Hepatocyte (in vitro differentiated cells): ENCODE results near the gene STK10. TPM values are rescaled to one million over a fixed set of nuclear protein-coding genes. Genes with fewer than 3 reads are reported as not detected.

Source experiments
- DNase-seq: peaks from one replicate; pipeline ENCODE4 v3.0.0-alpha.2; 2016; ENCODE audit warnings: low spot score
- H2AFZ ChIP-seq: fragments of 200-600 bp; sonication (generic); 2 replicates; pipeline ENCODE4 v1.6.0; 2016; ENCODE audit warnings: antibody characterized with exemption, mild to moderate bottlenecking
- H3K27ac ChIP-seq: fragments of 200-600 bp; sonication (generic); 2 replicates; pipeline ENCODE4 v1.5.1; 2016; ENCODE audit warnings: mild to moderate bottlenecking
- H3K27me3 ChIP-seq: fragments of 200-600 bp; sonication (generic); 2 replicates; pipeline ENCODE4 v1.6.1; 2016
- H3K36me3 ChIP-seq: fragments of 200-600 bp; sonication (generic); replicated peaks from 2 replicates; pipeline ENCODE4 v1.5.1; 2016; ENCODE audit warnings: low read depth; ENCODE audit not compliant: insufficient read depth
- H3K4me1 ChIP-seq: fragments of 200-600 bp; sonication (generic); 2 replicates; pipeline ENCODE4 v1.5.1; 2016; ENCODE audit warnings: mild to moderate bottlenecking, moderate library complexity; ENCODE audit not compliant: insufficient read depth
- H3K4me2 ChIP-seq: fragments of 200-600 bp; sonication (generic); 2 replicates; pipeline ENCODE4 v1.6.0; 2016
- H3K4me3 ChIP-seq: fragments of 200-600 bp; sonication (generic); 2 replicates; pipeline ENCODE4 v1.5.1; 2016; ENCODE audit warnings: mild to moderate bottlenecking
- H3K79me2 ChIP-seq: fragments of 200-600 bp; sonication (generic); 2 replicates; pipeline ENCODE4 v1.6.0; 2017; ENCODE audit warnings: mild to moderate bottlenecking
- H3K9me2 ChIP-seq: fragments of 200-600 bp; sonication (generic); replicated peaks from 2 replicates; pipeline ENCODE4 v1.6.0; 2017; ENCODE audit warnings: mild to moderate bottlenecking; ENCODE audit not compliant: insufficient read depth
- H3K9me3 ChIP-seq: fragments of 200-600 bp; sonication (generic); 2 replicates; pipeline ENCODE4 v1.5.1; 2016; ENCODE audit warnings: low read depth, mild to moderate bottlenecking
- H4K20me1 ChIP-seq: fragments of 200-600 bp; sonication (generic); 2 replicates; pipeline ENCODE4 v1.6.0; 2016; ENCODE audit warnings: mild to moderate bottlenecking; ENCODE audit not compliant: insufficient read depth, poor library complexity, severe bottlenecking
- CTCF ChIP-seq: fragments of 200-600 bp; sonication (generic); IDR thresholded peaks from 2 replicates; pipeline ENCODE4 v1.5.1; 2016; ENCODE audit warnings: antibody characterized with exemption, mild to moderate bottlenecking; ENCODE audit not compliant: poor library complexity
- EZH2 ChIP-seq: fragments of 200-600 bp; sonication (generic); IDR thresholded peaks from 2 replicates; pipeline ENCODE4 v1.6.1; 2016; ENCODE audit warnings: antibody characterized with exemption, mild to moderate bottlenecking, borderline replicate concordance
- EZH2phosphoT487 ChIP-seq: fragments of 200-600 bp; sonication (generic); IDR thresholded peaks from one replicate; pipeline ENCODE4 v1.6.1; 2018; ENCODE audit warnings: antibody characterized with exemption, mild to moderate bottlenecking, low read depth, moderate library complexity; ENCODE audit not compliant: unreplicated experiment, severe bottlenecking
- WGBS: methylation state at CpG from one replicate; pipeline ENCODE4 v1.1.6; 2016; ENCODE audit warnings: low lambda C conversion rate; ENCODE audit errors: missing lambda C conversion rate; 5-methylcytosine and 5-hydroxymethylcytosine counted together
- polyA plus RNA-seq: library from polyadenylated mRNA; unstranded; fragments of >200 nt; fragmentation: Nextera tagmentation; extraction: Ambion mirVana; gene quantifications from 2 replicates; pipeline ENCODE4 v1.2.1, GENCODE V29; 2016
- total RNA-seq: library from RNA; depleted of rRNA; stranded (reverse); fragments of >200 nt; gene quantifications from 2 replicates; pipeline ENCODE4 v1.2.3, GENCODE V29; 2014

The STK10 gene
- total and polyA plus RNA-seq, 2 experiments from 2014 or later, result 11.3 to 19.3 TPM

GRCh38 chr5:172038167-172038566 is 149.9 kb downstream of the STK10 start:
- H3K4me1 ChIP-seq, result no peaks in the 10 kb centered on the region
- no peaks in the 10 kb centered on the region for H3K9me2 ChIP-seq
- H3K79me2 ChIP-seq, result no peaks in the 10 kb centered on the region
- DNase-seq, result no peak
- H3K27me3 ChIP-seq, result no peaks in the 10 kb centered on the region
- H3K36me3 ChIP-seq, result no peaks in the 10 kb centered on the region
- H3K4me2 ChIP-seq, result no peak overlapping the region
- no peaks in the 10 kb centered on the region for H3K9me3 ChIP-seq
- no peak overlapping the region for H2AFZ ChIP-seq
- H3K4me3 ChIP-seq, result no peak overlapping the region
- H3K27ac ChIP-seq, result no peak overlapping the region
- no peak for TF ChIP-seq EZH2
- no peaks in the 10 kb centered on the region for H4K20me1 ChIP-seq
- 87% methylated on average over 3 of the region's 3 CpGs for WGBS

DNA sequence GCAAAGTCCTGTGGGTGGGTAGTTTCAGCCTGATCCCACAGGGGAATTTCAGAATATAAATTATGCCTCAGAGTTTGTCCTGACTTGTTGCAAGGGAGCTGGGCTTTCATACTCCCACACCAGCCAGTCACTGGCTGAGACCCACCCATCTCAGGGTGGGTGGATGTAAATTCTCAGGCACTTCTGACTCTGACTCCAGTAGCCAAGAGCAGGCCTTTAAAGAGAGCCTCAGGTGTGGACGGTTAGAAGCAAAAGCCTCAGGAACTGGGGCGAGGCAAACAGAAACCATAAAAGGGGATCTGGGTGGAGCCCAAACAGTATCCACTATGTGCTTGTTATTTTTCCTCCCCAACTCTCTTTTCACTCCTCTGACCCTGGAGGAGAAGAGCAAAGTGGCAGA is 153.0 kb downstream of the STK10 start:
- H4K20me1 ChIP-seq, result no peaks in the 10 kb centered on the region
- no peak overlapping the region for H2AFZ ChIP-seq
- no peaks in the 10 kb centered on the region for H3K9me2 ChIP-seq
- 63% methylated on average over 2 of the region's 2 CpGs for WGBS
- no peaks in the 10 kb centered on the region for H3K4me1 ChIP-seq
- no peaks in the 10 kb centered on the region for H3K9me3 ChIP-seq
- no peak for DNase-seq
- H3K79me2 ChIP-seq, result no peaks in the 10 kb centered on the region
- no peak overlapping the region for H3K27ac ChIP-seq
- no peak overlapping the region for H3K4me3 ChIP-seq
- H3K4me2 ChIP-seq, result no peak overlapping the region
- H3K36me3 ChIP-seq, result no peaks in the 10 kb centered on the region
- no peaks in the 10 kb centered on the region for H3K27me3 ChIP-seq
- TF ChIP-seq EZH2phosphoT487, result no peak
- no peak for TF ChIP-seq CTCF
- TF ChIP-seq EZH2, result no peak

GRCh38 chr5:172031894-172032461 is 156.0 kb downstream of the STK10 start:
- no peak for DNase-seq
- no peaks in the 10 kb centered on the region for H3K9me3 ChIP-seq
- H3K4me3 ChIP-seq, result no peak overlapping the region
- H3K27ac ChIP-seq, result no peak overlapping the region
- no peaks in the 10 kb centered on the region for H3K79me2 ChIP-seq
- H3K4me2 ChIP-seq, result no peak overlapping the region
- no peaks in the 10 kb centered on the region for H3K4me1 ChIP-seq
- TF ChIP-seq EZH2phosphoT487 (no peak), EZH2 (no peak), CTCF (no peak)
- no peaks in the 10 kb centered on the region for H3K27me3 ChIP-seq
- H4K20me1 ChIP-seq, result no peaks in the 10 kb centered on the region
- no peak overlapping the region for H2AFZ ChIP-seq
- 92% methylated on average over 4 of the region's 4 CpGs for WGBS
- H3K9me2 ChIP-seq, result no peaks in the 10 kb centered on the region
- H3K36me3 ChIP-seq, result no peaks in the 10 kb centered on the region

- no peak overlapping the region for H2AFZ ChIP-seq
- no peaks in the 10 kb centered on the region for H3K36me3 ChIP-seq
- no peaks in the 10 kb centered on the region for H3K4me1 ChIP-seq
- H3K4me3 ChIP-seq, result no peak overlapping the region
- no peak overlapping the region for H3K4me2 ChIP-seq
- H3K27ac ChIP-seq, result no peak overlapping the region
- H3K27me3 ChIP-seq, result no peaks in the 10 kb centered on the region
- no peak for DNase-seq
- H3K9me3 ChIP-seq, result no peaks in the 10 kb centered on the region
- H3K9me2 ChIP-seq, result no peaks in the 10 kb centered on the region
- TF ChIP-seq EZH2phosphoT487 (no peak), EZH2 (no peak), CTCF (no peak)
- no peaks in the 10 kb centered on the region for H4K20me1 ChIP-seq
- no peaks in the 10 kb centered on the region for H3K79me2 ChIP-seq
Observed at GRCh38 chr5:172029876-172030275, 158.1 kb downstream of the STK10 start.
